Stimulated activated CD4-positive, alpha-beta T cell treated with anti-CD3 and anti-CD28 coated beads, TNF-alpha, amount 100 ng/mL, for 4 hours (primary cell): ENCODE data around the gene AJAP1.

Experiments
- DNase-seq, 3 experiments: peaks; one replicate each; pipeline ENCODE4 v3.0.0-alpha.2; 2020; ENCODE audit warnings: low read depth in 3 of 3

The AJAP1 gene

DNA sequence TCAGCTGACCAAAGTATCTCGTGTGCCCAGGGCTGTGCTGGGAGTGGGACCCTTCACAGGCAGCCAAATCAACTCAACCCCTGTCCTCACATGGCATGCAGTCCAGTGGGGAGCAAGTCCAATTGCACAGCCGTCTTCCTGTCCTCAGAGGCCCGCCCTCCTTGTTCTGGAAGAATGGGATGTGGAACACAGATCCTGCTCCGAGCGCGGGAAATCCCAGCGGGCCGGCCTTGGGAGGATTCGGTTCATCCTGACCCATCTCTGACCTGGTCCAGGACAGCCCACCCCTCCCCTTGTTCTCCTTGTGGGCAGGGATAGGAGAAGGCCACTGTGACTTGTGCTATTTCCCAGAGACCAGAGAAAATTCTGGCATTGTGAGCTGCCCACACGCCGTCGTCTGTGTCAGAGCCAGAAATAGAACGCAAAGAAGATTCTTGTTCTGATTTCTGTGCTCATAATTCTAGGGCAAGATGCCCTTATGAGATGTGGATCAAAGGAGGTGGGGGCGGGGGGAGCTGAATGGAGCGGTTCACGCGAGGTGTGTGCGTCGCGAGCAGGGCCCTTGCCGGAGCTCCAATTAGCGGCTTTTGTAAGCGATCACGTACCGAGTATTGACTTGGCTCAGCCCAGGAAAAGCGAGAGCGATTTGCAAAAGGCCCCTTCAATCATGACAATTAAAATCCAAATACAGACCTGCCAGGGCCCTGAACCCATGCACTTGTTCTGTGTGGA lies 79.2 kb downstream of the AJAP1 start:
- DNase-seq, result no peak

DNA sequence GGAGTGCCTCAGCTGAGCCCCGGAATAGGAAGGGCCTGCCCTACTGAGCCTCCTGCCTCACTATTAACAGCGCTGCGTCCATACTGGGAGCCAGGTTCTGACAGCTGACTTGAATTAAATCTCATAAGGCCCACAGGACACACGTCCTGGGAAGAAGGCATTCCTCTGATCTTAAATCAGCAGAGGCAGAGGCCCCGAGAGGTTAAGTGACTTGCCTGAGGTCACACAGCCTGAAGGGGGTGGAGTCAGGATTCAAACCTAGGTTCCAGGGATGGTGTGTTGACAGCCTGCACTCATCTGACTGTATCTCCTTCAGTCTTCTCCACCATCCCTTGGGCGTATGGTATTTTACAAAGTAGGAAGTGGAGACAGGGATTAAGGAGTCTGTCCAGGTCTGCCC lies 79.8 kb downstream of the AJAP1 start:
- no peak for DNase-seq

- no peak for DNase-seq
Observed at GRCh38 chr1:4734791-4735190, 80.4 kb downstream of the AJAP1 start.

GRCh38 chr1:4736254-4736653 lies 81.8 kb downstream of the AJAP1 start:
- DNase-seq, result no peak

- no peak for DNase-seq
Observed at GRCh38 chr1:4741876-4742423, 87.5 kb downstream of the AJAP1 start.

DNA sequence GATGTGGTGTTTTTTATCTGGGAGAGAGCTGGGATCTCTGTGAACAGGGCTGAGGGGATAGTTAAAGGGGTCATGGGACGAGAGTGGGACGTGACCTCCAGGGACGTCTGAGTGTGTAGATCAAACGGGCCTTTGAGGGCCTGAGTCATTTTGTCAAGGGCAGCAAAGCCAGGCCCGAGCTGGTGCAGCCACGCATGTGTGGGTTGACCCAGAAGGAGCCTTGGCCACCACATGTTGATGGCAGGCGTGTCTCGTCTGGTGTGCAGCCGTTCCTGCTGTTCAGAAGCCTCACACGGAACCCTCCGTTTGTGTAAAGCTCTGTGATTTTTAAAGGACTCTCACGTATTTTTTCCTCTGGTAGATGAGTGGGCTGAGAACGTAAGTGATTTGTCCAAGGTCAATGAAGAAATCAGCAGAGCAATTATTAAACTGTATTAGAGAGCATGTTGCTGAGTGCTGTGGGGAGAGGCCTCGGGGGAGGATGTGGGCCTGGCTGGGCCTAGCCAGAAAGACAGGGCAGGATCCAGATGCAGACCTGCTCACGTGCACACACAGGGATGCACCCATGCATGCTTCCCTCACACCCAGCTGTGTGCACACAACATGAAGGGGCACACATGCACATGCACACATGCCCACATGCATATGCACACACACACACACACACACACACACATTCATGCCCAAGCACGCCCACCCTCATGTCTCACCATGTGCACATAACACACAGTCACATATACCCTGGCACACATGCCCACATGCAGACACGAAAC lies 89.8 kb downstream of the AJAP1 start:
- no peak for DNase-seq

GRCh38 chr1:4745560-4745959 lies 91.2 kb downstream of the AJAP1 start:
- DNase-seq, result no peak

DNA sequence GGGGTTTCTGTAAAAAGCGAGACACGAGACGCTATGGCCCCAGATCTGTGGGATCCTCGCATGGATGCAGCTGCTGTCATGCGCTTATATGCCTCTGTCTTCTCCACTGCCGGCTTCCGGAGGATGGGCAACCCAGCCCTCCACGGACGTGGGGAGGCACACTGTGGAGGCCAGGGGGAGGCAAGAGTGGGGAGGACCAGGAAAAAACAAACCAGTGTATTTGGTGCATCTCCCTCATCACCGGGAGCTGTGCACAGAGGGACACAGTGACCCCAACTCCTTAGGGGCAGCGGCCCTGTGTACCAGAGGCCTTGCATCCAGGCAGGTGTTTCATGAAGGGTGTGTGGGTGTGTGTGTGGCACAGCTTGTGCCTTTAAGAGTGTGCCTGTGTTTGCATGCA lies 95.0 kb downstream of the AJAP1 start:
- DNase-seq, result no peak

GRCh38 chr1:4750177-4750576 lies 95.8 kb downstream of the AJAP1 start:
- no peak for DNase-seq

DNA sequence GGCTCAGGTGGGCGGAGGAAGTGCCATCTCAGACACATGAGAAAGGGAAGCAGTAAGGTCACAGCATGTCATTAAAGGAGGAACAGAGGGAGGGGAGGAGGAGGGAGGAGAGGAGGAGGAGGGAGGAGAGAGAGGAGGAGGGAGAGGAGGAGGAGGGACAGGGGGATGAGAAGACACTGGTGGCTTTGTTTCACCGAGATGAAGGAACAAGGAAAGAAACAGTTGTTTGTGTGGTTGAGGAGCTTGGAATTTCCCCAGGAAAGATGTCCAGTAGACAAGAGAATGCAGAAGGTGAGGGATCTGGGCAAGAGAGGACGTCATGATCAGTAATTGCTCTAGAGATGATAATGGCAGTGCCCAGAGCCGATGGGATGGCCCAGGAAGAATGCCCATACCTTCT lies 97.7 kb downstream of the AJAP1 start:
- DNase-seq, result no peak

- DNase-seq, result no peak
Observed at GRCh38 chr1:4754816-4755215, 100.4 kb downstream of the AJAP1 start.

- no peak for DNase-seq
Observed at GRCh38 chr1:4755301-4755845, 101.0 kb downstream of the AJAP1 start.

DNA sequence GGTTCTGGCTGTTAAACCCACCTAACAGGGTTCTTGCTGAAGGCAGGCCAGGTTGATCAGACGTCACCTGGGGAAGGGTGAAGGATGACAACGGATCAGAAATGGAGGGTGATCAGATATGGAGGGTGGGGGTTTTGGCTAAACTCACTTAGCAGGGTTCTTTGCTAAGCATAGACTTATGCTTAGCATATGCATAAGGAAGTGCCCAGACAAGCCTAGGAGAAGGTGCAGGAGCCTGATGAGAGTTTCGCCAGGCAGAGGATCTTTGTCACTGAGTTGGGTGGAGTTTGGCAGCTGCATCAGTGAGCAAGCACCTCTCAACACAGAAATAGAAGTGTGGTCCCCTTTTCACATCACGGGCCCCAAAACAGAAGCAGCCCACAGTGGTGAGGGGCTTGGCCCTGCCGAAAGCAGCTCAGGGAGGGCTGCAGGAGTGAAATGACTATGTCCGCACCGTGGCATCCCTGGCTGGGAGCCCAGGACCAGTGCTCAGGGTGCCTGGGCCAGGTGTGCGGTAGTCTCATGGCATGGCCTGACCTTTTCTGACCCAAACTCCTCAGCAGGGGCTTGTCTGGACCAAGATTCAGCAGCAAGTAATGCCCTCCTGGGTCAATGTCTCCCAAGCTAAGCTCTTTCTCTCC lies 101.6 kb downstream of the AJAP1 start:
- no peak for DNase-seq

GRCh38 chr1:4756851-4757580 lies 102.6 kb downstream of the AJAP1 start:
- no peak for DNase-seq

DNA sequence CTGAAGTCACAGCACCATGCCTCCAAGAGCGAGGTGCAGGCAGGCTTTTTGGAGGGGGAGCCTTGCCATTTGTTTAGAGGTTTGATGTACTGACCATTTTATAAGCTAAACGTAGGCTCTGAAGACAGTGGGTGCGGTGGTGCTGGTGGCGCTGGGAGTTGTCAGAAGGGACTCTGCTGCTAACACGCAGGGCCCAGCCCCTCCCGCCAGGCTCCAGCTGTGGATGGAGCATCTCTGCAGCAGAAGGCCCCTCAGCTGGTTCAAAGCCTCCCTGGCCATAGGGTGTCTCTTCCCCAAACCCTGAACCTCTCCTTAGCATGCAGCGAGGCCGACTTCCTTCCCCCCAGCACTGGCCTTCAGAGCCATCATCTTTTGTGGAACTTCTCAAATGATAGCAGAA lies 105.3 kb downstream of the AJAP1 start:
- no peak for DNase-seq

- no peak for DNase-seq
Observed at GRCh38 chr1:4760088-4760487, 105.7 kb downstream of the AJAP1 start.

DNA sequence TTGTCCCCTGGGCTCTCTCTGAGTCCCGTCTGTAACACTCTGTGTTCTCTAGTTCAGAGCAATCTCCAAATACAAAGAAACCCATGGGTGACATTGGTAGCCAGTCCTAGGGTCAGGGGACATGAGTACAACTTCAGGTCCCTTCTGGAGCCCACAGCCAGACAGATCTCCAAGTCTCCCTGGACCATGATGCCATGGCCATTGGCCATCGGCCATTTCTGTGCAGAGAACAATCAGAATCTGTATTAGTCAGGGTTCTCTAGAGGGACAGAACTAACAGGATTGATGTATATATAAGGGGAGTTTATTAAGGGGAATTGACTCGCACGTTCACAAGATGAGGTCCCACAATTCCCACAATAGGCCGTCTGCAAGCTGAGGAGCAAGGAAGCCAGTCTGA lies 106.9 kb downstream of the AJAP1 start:
- DNase-seq, result no peak

DNA sequence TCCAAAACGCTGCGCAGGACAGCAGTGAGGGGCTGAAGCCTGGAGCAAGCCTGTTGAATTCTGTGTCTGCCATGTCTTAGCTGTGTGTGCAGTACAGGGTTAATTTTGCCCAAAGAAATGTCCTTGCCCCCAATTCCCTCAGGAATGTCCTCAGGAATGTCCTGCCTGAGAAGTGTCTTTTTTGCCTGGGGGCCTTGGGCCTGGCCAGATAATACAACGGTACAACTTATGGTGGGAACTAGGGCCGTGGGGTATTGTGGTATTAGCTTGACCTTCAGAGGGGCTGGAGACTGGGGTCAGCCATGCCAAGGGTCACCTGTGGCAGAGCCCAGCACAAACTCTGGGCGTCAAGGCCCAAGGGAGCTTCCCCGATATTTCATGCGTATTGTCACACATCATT lies 107.7 kb downstream of the AJAP1 start:
- no peak for DNase-seq

- DNase-seq, result no peak
Observed at GRCh38 chr1:4767308-4767707, 112.9 kb downstream of the AJAP1 start.

GRCh38 chr1:4768553-4768952 lies 114.1 kb downstream of the AJAP1 start:
- no peak for DNase-seq

DNA sequence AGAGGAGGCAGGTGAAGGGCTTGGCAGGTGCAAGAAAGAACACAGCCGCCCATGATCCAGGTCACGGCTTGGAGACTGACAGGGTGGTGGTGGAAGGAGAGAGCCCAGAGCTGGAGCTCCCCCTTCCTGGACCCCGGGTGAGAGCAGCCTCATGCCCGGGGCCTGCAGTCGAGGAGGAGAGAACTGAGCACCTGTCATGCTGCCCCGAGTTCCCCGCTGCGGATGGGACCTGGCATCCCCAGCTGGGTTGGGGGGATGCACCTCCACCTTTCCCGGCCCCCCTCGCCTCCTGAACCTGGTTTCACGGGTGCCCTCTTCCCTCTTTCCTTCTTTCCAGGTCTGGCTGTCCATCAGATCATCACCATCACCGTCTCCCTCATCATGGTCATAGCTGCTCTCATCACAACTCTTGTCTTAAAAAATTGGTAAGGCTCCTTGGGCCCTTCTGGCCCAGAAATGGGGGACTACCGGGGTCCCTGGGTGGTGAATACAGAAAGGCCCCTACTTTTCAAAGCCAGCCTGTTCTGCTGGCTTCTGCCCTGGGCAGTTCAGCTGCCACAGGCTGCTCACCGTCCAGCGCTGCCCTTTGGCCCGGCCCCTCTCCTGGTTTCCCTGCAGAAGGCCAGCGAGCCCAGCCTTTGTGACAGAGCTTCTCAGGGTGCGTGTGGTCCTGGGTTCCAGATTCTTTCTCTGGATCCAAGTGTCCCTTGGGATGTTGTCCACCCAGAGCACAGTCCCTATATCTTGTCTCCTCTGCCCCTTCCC lies 115.3 kb downstream of the AJAP1 start:
- DNase-seq, result no peak
